Measurements from ENCODE around the gene RAB42. TPM values are rescaled to one million over a fixed set of nuclear protein-coding genes. Genes with fewer than 3 reads are reported as not detected.

RAB42 gene
- total RNA-seq, 1 donor from 2014 or later = 2.1 TPM

GRCh38 chr1:28642056-28642846, 50.2 kb downstream of the RAB42 start:
- H3K4me1 ChIP-seq (ENCODE audit: insufficient read depth, low read length) = peaks cover 8% of the 10 kb centered on the region
- Mint-ChIP-seq H3K4me1 (ENCODE audit: low read depth, unreplicated experiment) (peaks cover 10% of the 10 kb centered on the region), H3K4me3 (ENCODE audit: unreplicated experiment) (peak overlapping the region; percentile 100), H3K36me3 (ENCODE audit: low read depth, unreplicated experiment) (no peaks in the 10 kb centered on the region), H3K9me3 (ENCODE audit: unreplicated experiment) (no peaks in the 10 kb centered on the region), H3K27me3 (ENCODE audit: low read depth, unreplicated experiment) (no peaks in the 10 kb centered on the region), H3K27ac (ENCODE audit: unreplicated experiment) (peak overlapping the region; percentile 98)
- no peak for TF ChIP-seq EZH2 (IDR thresholded peaks at IDR 0.05; ENCODE audit: insufficient read depth, low read length)
- no peak for TF ChIP-seq CTCF (IDR thresholded peaks at IDR 0.05; ENCODE audit: insufficient read depth, low read depth, low read length)
- H3K4me2 ChIP-seq (ENCODE audit: low read length) = peak overlapping the region; percentile 98
- peak; percentile 25 for DNase-seq (ENCODE audit: low read depth)
- no peaks in the 10 kb centered on the region for H4K20me1 ChIP-seq (ENCODE audit: insufficient read depth, low read length)
- H3K79me2 ChIP-seq (ENCODE audit: insufficient read depth, low read length) = peaks cover 25% of the 10 kb centered on the region
- H3K4me3 ChIP-seq (ENCODE audit: insufficient read depth, low read depth, low read length) = peak overlapping the region; percentile 85
- no peaks in the 10 kb centered on the region for H3K9me3 ChIP-seq (ENCODE audit: insufficient read depth, low read depth, low read length)
- FAIRE-seq = no peak
- H3K27ac ChIP-seq (ENCODE audit: low read depth, low read length) = peak overlapping the region; percentile 85
- H3K36me3 ChIP-seq (ENCODE audit: insufficient read depth, low read length) = no peaks in the 10 kb centered on the region
- H3K9ac ChIP-seq (ENCODE audit: low read length) = peak overlapping the region; percentile 97
- H3K27me3 ChIP-seq (ENCODE audit: insufficient read depth, low read length) = no peaks in the 10 kb centered on the region
- peak overlapping the region; percentile 96 for H2AFZ ChIP-seq (ENCODE audit: low read depth, low read length)

- FAIRE-seq (no peak), DNase-seq (ENCODE audit: low read depth) (peak; percentile 87)
- Mint-ChIP-seq H3K36me3 (ENCODE audit: low read depth, unreplicated experiment) (no peaks in the 10 kb centered on the region), H3K4me3 (ENCODE audit: unreplicated experiment) (peak within 1 kb of the TSS; percentile 100), H3K27ac (ENCODE audit: unreplicated experiment) (peak within 1 kb of the TSS; percentile 98), H3K9me3 (ENCODE audit: unreplicated experiment) (no peaks in the 10 kb centered on the region), H3K4me1 (ENCODE audit: low read depth, unreplicated experiment) (peaks cover 13% of the 10 kb centered on the region), H3K27me3 (ENCODE audit: low read depth, unreplicated experiment) (no peaks in the 10 kb centered on the region)
- Histone ChIP-seq H3K79me2 (ENCODE audit: insufficient read depth, low read length) (peaks cover 25% of the 10 kb centered on the region), H3K27ac (ENCODE audit: low read depth, low read length) (peak within 1 kb of the TSS; percentile 85), H3K27me3 (ENCODE audit: insufficient read depth, low read length) (no peaks in the 10 kb centered on the region), H4K20me1 (ENCODE audit: insufficient read depth, low read length) (no peaks in the 10 kb centered on the region), H3K9me3 (ENCODE audit: insufficient read depth, low read depth, low read length) (no peaks in the 10 kb centered on the region), H3K4me1 (ENCODE audit: insufficient read depth, low read length) (peaks cover 13% of the 10 kb centered on the region), H2AFZ (ENCODE audit: low read depth, low read length) (peak within 1 kb of the TSS; percentile 96), H3K9ac (ENCODE audit: low read length) (peak within 1 kb of the TSS; percentile 97), H3K4me3 (ENCODE audit: insufficient read depth, low read depth, low read length) (peak within 1 kb of the TSS; percentile 85), H3K4me2 (ENCODE audit: low read length) (peak within 1 kb of the TSS; percentile 98), H3K36me3 (ENCODE audit: insufficient read depth, low read length) (no peaks in the 10 kb centered on the region)
- TF ChIP-seq EZH2 (IDR thresholded peaks at IDR 0.05; ENCODE audit: insufficient read depth, low read length) (no peak), CTCF (IDR thresholded peaks at IDR 0.05; ENCODE audit: insufficient read depth, low read depth, low read length) (no peak)
Observed at GRCh38 chr1:28642847-28643635, 51.0 kb downstream of the RAB42 start, which contains the start of gene TAF12. TSS of gene TAF12 (minus strand) at chr1:28643067. CDS start at chr1:28622081, 20,986 bp downstream.

Measured in astrocyte (in vitro differentiated cells and primary cell).